GM19324 (cell line): ENCODE results near the gene CLPTM1L.
"Not testable (repeated sequence)": the region's sequence is repeated elsewhere in the genome, so short reads cannot be mapped to it uniquely, and the experiment has no call there.

Experiments
- ATAC-seq: cut with Tn5 transposase; IDR thresholded peaks from one replicate; pipeline ENCODE4 v1.9.1; 2021; ENCODE audit warnings: mild to moderate bottlenecking, moderate library complexity; ENCODE audit not compliant: unreplicated experiment, low FRiP score

The CLPTM1L gene

GRCh38 chr5:1330146-1330846 is 14.6 kb downstream of the CLPTM1L start:
- no peak for ATAC-seq

- no peak for ATAC-seq
These were observed 15.8 kb downstream of the CLPTM1L start for GRCh38 chr5:1329111-1329579.

GRCh38 chr5:1328237-1329110 is 16.4 kb downstream of the CLPTM1L start:
- ATAC-seq: not testable (repeated sequence)

- ATAC-seq: not testable (repeated sequence)
These were observed 17.8 kb downstream of the CLPTM1L start for GRCh38 chr5:1326901-1327756.

- ATAC-seq: not testable (repeated sequence)
These were observed 18.4 kb downstream of the CLPTM1L start for GRCh38 chr5:1326532-1326875.

GRCh38 chr5:1325870-1326531 is 18.9 kb downstream of the CLPTM1L start:
- ATAC-seq: no peak

- ATAC-seq: no peak
These were observed 19.6 kb downstream of the CLPTM1L start for GRCh38 chr5:1325191-1325741.

GRCh38 chr5:1324719-1325190 is 20.1 kb downstream of the CLPTM1L start:
- ATAC-seq: no peak

- no peak for ATAC-seq
These were observed 20.6 kb downstream of the CLPTM1L start for GRCh38 chr5:1324301-1324700.

GRCh38 chr5:1323803-1324173 is 21.1 kb downstream of the CLPTM1L start:
- no peak for ATAC-seq

GRCh38 chr5:1322955-1323802 is 21.7 kb downstream of the CLPTM1L start:
- no peak for ATAC-seq

GRCh38 chr5:1322036-1322900 is 22.6 kb downstream of the CLPTM1L start:
- no peak for ATAC-seq

- ATAC-seq: no peak
These were observed 23.3 kb downstream of the CLPTM1L start for GRCh38 chr5:1321576-1321975.

- ATAC-seq: no peak
These were observed 24.2 kb downstream of the CLPTM1L start for GRCh38 chr5:1320436-1321344.

GRCh38 chr5:1319436-1320256 is 25.3 kb downstream of the CLPTM1L start:
- ATAC-seq: no peak

GRCh38 chr5:1318659-1319251 is 26.1 kb downstream of the CLPTM1L start:
- ATAC-seq: no peak
